Activated B cell treated with CpG ODN at 0.5 μM for 24 hours (primary cell): ENCODE measurements around the gene CCR3. TPM values are rescaled to one million over a fixed set of nuclear protein-coding genes. Genes with fewer than 3 reads are reported as not detected.

Experiments used
- ATAC-seq: fragments of 200-7000 bp; cut with Tn5 transposase; one replicate; pipeline ENCODE4 v1.10.0; 2021; ENCODE audit warnings: low read depth, mild to moderate bottlenecking, moderate library complexity
- CTCF ChIA-PET: fragments of 350-600 bp; sonication (Branson Sonifier 250); formaldehyde crosslinking; loops from one replicate; lab custom pipeline; 2021; ENCODE audit warnings: antibody characterized with exemption; lab: Charles Lee
- POLR2A ChIA-PET: fragments of 350-600 bp; sonication (Branson Sonifier 250); formaldehyde crosslinking; loops from one replicate; lab custom pipeline; 2021; ENCODE audit warnings: antibody characterized with exemption; lab: Charles Lee
- DNase-seq: peaks from one replicate; pipeline ENCODE4 v3.0.0; 2022
- H3K27ac Mint-ChIP-seq: one replicate; pipeline ENCODE4 v1.8.0; 2020; ENCODE audit warnings: mixed read lengths
- H3K27me3 Mint-ChIP-seq: one replicate; pipeline ENCODE4 v1.8.0; 2021; ENCODE audit warnings: mixed read lengths
- H3K36me3 Mint-ChIP-seq: one replicate; pipeline ENCODE4 v1.8.0; 2021; ENCODE audit warnings: low read depth, mixed read lengths
- H3K4me1 Mint-ChIP-seq: one replicate; pipeline ENCODE4 v1.8.0; 2021; ENCODE audit warnings: mixed read lengths
- H3K4me3 Mint-ChIP-seq: one replicate; pipeline ENCODE4 v1.8.0; 2020; ENCODE audit warnings: mild to moderate bottlenecking, mixed read lengths
- H3K9me3 Mint-ChIP-seq: one replicate; pipeline ENCODE4 v1.8.0; 2020; ENCODE audit warnings: mixed read lengths
- CTCF ChIP-seq: fragments of 200-600 bp; IDR thresholded peaks from one replicate; pipeline ENCODE4 v1.8.0; 2022; ENCODE audit warnings: antibody characterized with exemption, mild to moderate bottlenecking
- intact Hi-C: fragments of 100-400 bp; cut with micrococcal nuclease; formaldehyde crosslinking; loops from one replicate; pipeline ENCODE4 v1.15.1; 2024
- total RNA-seq: library from RNA; stranded (reverse); gene quantifications from 2 replicates; pipeline ENCODE4 v1.2.3, GENCODE V29; 2022

The CCR3 gene
- total RNA-seq, 1 donor from 2014 or later = not detected

GRCh38 chr3:46316206-46316605 lies 73.9 kb downstream of the CCR3 start:
- POLR2A ChIA-PET = interaction anchor here (0.8 kb wide), 1 partner anchor 94 kb away, joined by 3 read pairs; no protein-coding TSS in a partner anchor
- Mint-ChIP-seq H3K4me3 (peak overlapping the region; percentile 37), H3K9me3 (peaks cover 5% of the 10 kb centered on the region), H3K4me1 (peaks cover 51% of the 10 kb centered on the region), H3K27me3 (no peaks in the 10 kb centered on the region), H3K27ac (peak overlapping the region; percentile 68), H3K36me3 (no peaks in the 10 kb centered on the region)
- ATAC-seq (peak; percentile 56), DNase-seq (no peak)
- TF ChIP-seq CTCF = no peak
- CTCF ChIA-PET = no interaction called here
- intact Hi-C loops = no loop called here

Other genes starting within 250 kb of the CCR3 start
- gene FYCO1, start 246.6 kb upstream of the CCR3 start, total RNA-seq = 10.6 and 14.9 TPM in 2 replicates
- gene XCR1, start 215.0 kb upstream of the CCR3 start, total RNA-seq = not detected in 2 replicates
- 0.73 and 0.82 TPM in 2 replicates for gene CCR1, start 34.1 kb upstream of the CCR3 start, total RNA-seq
- 0.16 and 0.29 TPM in 2 replicates for gene CCR2, start 111.7 kb downstream of the CCR3 start, total RNA-seq
- gene CCR5, start 128.5 kb downstream of the CCR3 start, total RNA-seq = 0.27 and 0.55 TPM in 2 replicates
- gene CCRL2, start 164.8 kb downstream of the CCR3 start, total RNA-seq = 1.9 TPM in 2 replicates
- 0.10 TPM in 1 of 2 replicates, not detected in the other for gene LTF, start 222.4 kb downstream of the CCR3 start, total RNA-seq